ENCODE measurements around the gene RBP7.
A peak's percentile ranks its signal among the peaks of the same experiment; 100 is the strongest.

Gene RBP7

DNA sequence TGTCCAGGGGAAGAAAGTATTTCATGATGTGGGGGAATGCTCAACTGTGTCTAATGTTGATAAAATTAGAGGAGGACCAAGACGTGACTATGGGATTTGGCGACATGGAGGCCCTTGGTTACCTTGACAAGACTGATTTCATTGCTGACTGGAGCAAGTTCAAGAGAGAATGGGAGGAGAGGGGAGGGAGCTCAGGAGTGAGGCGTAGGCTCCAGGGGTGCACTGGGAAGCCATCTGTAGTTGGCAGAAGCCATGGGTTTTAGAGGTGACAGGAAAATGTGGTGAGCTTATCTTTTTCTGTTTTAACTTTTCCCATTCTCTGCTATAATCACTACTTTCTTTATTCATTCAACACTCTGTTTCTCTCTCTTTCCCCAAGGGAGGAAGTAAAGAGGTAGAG, 51.6 kb downstream of the RBP7 start:
- TF ChIP-seq, protein P1, sequence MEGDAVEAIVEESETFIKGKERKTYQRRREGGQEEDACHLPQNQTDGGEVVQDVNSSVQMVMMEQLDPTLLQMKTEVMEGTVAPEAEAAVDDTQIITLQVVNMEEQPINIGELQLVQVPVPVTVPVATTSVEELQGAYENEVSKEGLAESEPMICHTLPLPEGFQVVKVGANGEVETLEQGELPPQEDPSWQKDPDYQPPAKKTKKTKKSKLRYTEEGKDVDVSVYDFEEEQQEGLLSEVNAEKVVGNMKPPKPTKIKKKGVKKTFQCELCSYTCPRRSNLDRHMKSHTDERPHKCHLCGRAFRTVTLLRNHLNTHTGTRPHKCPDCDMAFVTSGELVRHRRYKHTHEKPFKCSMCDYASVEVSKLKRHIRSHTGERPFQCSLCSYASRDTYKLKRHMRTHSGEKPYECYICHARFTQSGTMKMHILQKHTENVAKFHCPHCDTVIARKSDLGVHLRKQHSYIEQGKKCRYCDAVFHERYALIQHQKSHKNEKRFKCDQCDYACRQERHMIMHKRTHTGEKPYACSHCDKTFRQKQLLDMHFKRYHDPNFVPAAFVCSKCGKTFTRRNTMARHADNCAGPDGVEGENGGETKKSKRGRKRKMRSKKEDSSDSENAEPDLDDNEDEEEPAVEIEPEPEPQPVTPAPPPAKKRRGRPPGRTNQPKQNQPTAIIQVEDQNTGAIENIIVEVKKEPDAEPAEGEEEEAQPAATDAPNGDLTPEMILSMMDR (IDR thresholded peaks at IDR 0.05; ENCODE audit: insufficient read depth, low read depth, low read length, missing control alignments): no peak
- H3K4me3 ChIP-seq (ENCODE audit: low read depth, low read length): no peak overlapping the region
- no peak for DNase-seq (ENCODE audit: low read depth)

DNA sequence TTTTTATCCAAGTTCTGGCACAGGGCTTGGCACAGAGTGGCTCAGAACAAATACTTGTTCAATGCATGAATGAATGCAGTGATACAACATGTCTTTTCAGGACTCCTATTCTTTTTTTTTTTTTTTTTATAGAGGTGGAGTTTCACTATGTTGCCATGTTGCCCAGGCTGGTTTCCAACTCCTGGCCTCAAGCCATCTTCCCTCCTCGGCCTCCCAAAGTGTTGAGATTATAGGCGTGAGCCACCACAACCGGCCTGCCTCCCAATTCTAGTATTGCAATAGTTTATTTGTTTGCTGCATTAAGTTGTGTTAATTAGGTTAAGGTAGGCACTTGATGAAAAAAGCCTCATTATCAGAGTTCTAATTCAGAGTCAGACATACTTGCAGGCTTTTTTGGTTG, 53.6 kb downstream of the RBP7 start:
- no peak overlapping the region for H3K4me3 ChIP-seq (ENCODE audit: low read depth, low read length)
- TF ChIP-seq, protein P1 (IDR thresholded peaks at IDR 0.05; ENCODE audit: insufficient read depth, low read depth, low read length, missing control alignments): no peak
- DNase-seq (ENCODE audit: low read depth): no peak

GRCh38 chr1:10051656-10052055, 54.6 kb downstream of the RBP7 start:
- TF ChIP-seq, protein P1 (IDR thresholded peaks at IDR 0.05; ENCODE audit: insufficient read depth, low read depth, low read length, missing control alignments): no peak
- H3K4me3 ChIP-seq (ENCODE audit: low read depth, low read length): no peak overlapping the region
- no peak for DNase-seq (ENCODE audit: low read depth)

DNA sequence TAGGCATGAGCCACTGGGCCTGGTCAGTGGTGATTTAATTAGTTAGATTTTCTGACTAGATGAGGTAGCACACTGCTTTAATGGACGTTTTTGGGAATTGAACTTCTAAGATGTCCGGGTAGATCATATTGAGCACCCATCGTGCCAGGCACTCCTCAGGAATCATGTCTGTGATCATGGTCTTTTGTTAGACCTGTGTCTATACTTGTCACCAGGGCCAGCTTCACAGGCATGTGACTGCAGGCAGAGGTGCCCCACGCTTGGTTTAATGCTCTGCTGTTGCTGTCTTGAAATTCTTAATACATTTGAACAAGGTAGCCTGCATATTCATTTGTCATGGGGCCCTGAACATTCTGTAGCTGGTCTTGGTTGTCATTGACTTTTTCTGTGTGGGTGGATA, 55.3 kb downstream of the RBP7 start:
- TF ChIP-seq, protein P1 (IDR thresholded peaks at IDR 0.05; ENCODE audit: insufficient read depth, low read depth, low read length, missing control alignments): no peak
- H3K4me3 ChIP-seq (ENCODE audit: low read depth, low read length): no peak overlapping the region
- DNase-seq (ENCODE audit: low read depth): no peak

GRCh38 chr1:10054465-10054864, 57.4 kb downstream of the RBP7 start:
- no peak for DNase-seq (ENCODE audit: low read depth)
- TF ChIP-seq, protein P1 (IDR thresholded peaks at IDR 0.05; ENCODE audit: insufficient read depth, low read depth, low read length, missing control alignments): no peak
- H3K4me3 ChIP-seq (ENCODE audit: low read depth, low read length): no peak overlapping the region

- H3K4me3 ChIP-seq (ENCODE audit: low read depth, low read length): no peak overlapping the region
- DNase-seq (ENCODE audit: low read depth): peak; percentile 22
- TF ChIP-seq, protein P1 (IDR thresholded peaks at IDR 0.05; ENCODE audit: insufficient read depth, low read depth, low read length, missing control alignments): no peak
These were observed 59.6 kb downstream of the RBP7 start for GRCh38 chr1:10056599-10056987.

- H3K4me3 ChIP-seq (ENCODE audit: low read depth, low read length): no peak overlapping the region
- TF ChIP-seq, protein P1 (IDR thresholded peaks at IDR 0.05; ENCODE audit: insufficient read depth, low read depth, low read length, missing control alignments): no peak
- no peak for DNase-seq (ENCODE audit: low read depth)
These were observed 60.3 kb downstream of the RBP7 start for GRCh38 chr1:10057343-10057742.

Measured in GM12865 (cell line).